ENCODE measurements around the gene DHRS13. TPM values are rescaled to one million over a fixed set of nuclear protein-coding genes. Genes with fewer than 3 reads are reported as not detected.

DHRS13 gene
- total and polyA plus RNA-seq, 10 donors: 12.2 to 51.2 (median 18.9) TPM

- intact Hi-C loops (cut with DNase I; ENCODE audit: low total_unique reads): no loop called here
- 90 to 98% (median 95%) methylated on average over 2 of the region's 2 CpGs for WGBS, 5 donors
These were observed 26.9 kb upstream of the DHRS13 start for GRCh38 chr17:28929787-28930186.

GRCh38 chr17:28928061-28928460, 25.2 kb upstream of the DHRS13 start:
- TF ChIP-seq POLR2AphosphoS5 (IDR thresholded peaks at IDR 0.05): no peak
- no peak for TF ChIP-seq POLR2A (IDR thresholded peaks at IDR 0.05)
- no peak for TF ChIP-seq CTCF (IDR thresholded peaks at IDR 0.05 in 8 of 11, conservative IDR thresholded peaks at IDR 0.05 in 3 of 11)
- H3K9me3 ChIP-seq: no peaks in the 10 kb centered on the region
- no peak overlapping the region for H3K4me3 ChIP-seq
- no peak for DNase-seq
- H3K27me3 ChIP-seq (replicated peaks in 1 of 7): no peaks in the 10 kb centered on the region
- H3K36me3 ChIP-seq: peaks cover 0 to 78% (median 19%) of the 10 kb centered on the region in 6 donors
- intact Hi-C loops (cut with DNase I; ENCODE audit: low total_unique reads): no loop called here
- peak overlapping the region in 5 of 8 donors; percentile 22 to 96 (median 93) for H3K27ac ChIP-seq
- 82 to 95% (median 84%) methylated on average over 2 of the region's 2 CpGs for WGBS, 5 donors
- peaks cover 16 to 100% (median 51%) of the 10 kb centered on the region in 6 donors for H3K4me1 ChIP-seq

More at GRCh38 chr17:28929787-28930186, 26.9 kb upstream of the DHRS13 start:
- Histone ChIP-seq H3K4me1 (peaks cover 16 to 100% (median 50%) of the 10 kb centered on the region in 6 donors), H3K4me3 (no peak overlapping the region), H3K27me3 (replicated peaks in 1 of 7) (no peaks in the 10 kb centered on the region), H3K27ac (peak overlapping the region in 3 of 8 donors; percentile 15 to 36 (median 26)), H3K36me3 (peaks cover 0 to 72% (median 7%) of the 10 kb centered on the region in 6 donors), H3K9me3 (no peaks in the 10 kb centered on the region)
- TF ChIP-seq POLR2AphosphoS5 (IDR thresholded peaks at IDR 0.05) (no peak), POLR2A (IDR thresholded peaks at IDR 0.05) (no peak), CTCF (IDR thresholded peaks at IDR 0.05 in 8 of 11, conservative IDR thresholded peaks at IDR 0.05 in 3 of 11) (no peak)
- DNase-seq: no peak

DNA sequence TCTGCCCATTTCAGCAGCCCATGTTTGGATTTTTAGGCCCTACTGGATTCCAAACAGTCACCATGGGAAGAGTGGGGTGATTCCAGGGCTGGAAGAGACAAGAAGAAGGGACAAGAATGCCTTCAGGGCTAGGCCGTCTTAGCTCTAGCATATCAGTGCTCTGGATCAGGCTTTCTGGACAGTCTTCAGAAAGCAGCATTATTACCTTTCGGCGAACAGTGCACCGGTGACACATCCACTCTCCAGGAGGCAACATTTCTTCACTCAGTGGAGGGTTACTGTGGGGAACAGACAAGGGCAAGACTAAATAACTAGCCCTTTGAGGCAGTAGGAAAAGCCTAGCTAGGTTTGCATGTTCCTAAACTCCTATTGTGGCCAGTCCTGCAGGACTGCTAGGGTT, 23.9 kb upstream of the DHRS13 start:
- TF ChIP-seq POLR2AphosphoS5 (IDR thresholded peaks at IDR 0.05) (no peak), CTCF (IDR thresholded peaks at IDR 0.05 in 8 of 11, conservative IDR thresholded peaks at IDR 0.05 in 3 of 11) (no peak), POLR2A (IDR thresholded peaks at IDR 0.05) (no peak)
- H3K36me3 ChIP-seq: peaks cover 0 to 80% (median 30%) of the 10 kb centered on the region in 6 donors
- whole genome bisulfite sequencing, 5 donors: 92 to 98% (median 93%) methylated on average over 4 of the region's 4 CpGs
- H3K27ac ChIP-seq: peak overlapping the region; percentile 71 to 96 (median 90)
- DNase-seq: no peak
- H3K4me1 ChIP-seq: peaks cover 16 to 91% (median 50%) of the 10 kb centered on the region in 6 donors
- intact Hi-C loops (cut with DNase I; ENCODE audit: low total_unique reads): no loop called here
- H3K9me3 ChIP-seq: no peaks in the 10 kb centered on the region
- peak overlapping the region in 1 of 8 donors; percentile 58 for H3K4me3 ChIP-seq
- H3K27me3 ChIP-seq (replicated peaks in 1 of 7): no peaks in the 10 kb centered on the region

DNA sequence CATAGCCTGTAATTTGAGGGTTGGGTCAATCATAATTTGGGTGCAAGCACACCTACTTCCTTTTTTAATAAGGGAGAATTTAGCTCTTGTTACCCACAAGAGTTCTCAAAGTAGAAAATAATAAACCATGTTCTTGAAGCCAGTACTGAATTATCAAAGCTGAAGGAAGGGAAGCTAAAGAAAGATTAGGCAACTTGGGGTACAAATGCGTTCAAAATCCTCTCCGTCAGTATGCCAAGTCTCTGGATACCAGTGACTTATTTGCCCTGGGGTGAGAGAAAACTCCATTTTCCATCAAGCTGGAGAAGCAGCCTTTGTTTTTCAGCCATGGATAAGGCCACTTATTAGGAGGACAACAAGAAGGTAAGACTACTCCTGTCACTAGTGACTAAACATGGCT, 23.5 kb upstream of the DHRS13 start:
- Histone ChIP-seq H3K27me3 (replicated peaks in 1 of 7) (no peaks in the 10 kb centered on the region), H3K36me3 (peaks cover 0 to 80% (median 34%) of the 10 kb centered on the region in 6 donors), H3K4me1 (peaks cover 16 to 86% (median 50%) of the 10 kb centered on the region in 6 donors), H3K27ac (peak overlapping the region; percentile 71 to 96 (median 90)), H3K4me3 (peak overlapping the region in 1 of 8 donors; percentile 58), H3K9me3 (no peaks in the 10 kb centered on the region)
- no peak for DNase-seq
- TF ChIP-seq POLR2A (IDR thresholded peaks at IDR 0.05): no peak
- no peak for TF ChIP-seq CTCF (IDR thresholded peaks at IDR 0.05 in 8 of 11, conservative IDR thresholded peaks at IDR 0.05 in 3 of 11)
- WGBS, 5 donors: 42 to 66% (median 58%) methylated on average over 2 of the region's 2 CpGs
- intact Hi-C loops (cut with DNase I; ENCODE audit: low total_unique reads): no loop called here

Data from spleen (tissue), 11 donors.